HT-29 (cell line): Measurements from ENCODE around the gene GMDS. TPM values are rescaled to one million over a fixed set of nuclear protein-coding genes. Genes with fewer than 3 reads are reported as not detected.

Experiments
- DNase-seq: peaks from one replicate; pipeline ENCODE4 v3.0.0-alpha.2; 2015; ENCODE audit warnings: low spot score
- total RNA-seq: library from RNA; depleted of rRNA; stranded (reverse); fragments of >200 nt; shearing (Covaris generic); gene quantifications from 2 replicates; pipeline ENCODE4 v1.2.3, GENCODE V29; 2014

GMDS gene
- total RNA-seq, 1 experiment from 2014 or later: 37.0 TPM

DNA sequence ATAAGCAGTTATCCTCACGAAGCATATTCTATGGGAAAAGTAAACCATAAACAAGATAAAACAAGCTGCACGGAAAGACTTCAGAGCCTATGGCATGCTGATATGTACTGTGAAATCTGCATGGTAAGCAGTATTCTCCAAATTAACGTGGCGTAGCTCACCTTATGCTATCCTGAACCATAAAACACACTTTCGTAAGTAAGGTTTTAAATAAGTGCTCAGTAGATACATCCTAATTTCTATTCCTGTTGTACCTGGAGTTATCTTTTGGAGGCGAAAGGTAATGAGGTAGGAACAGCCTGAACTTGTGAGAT, 208.7 kb downstream of the GMDS start:
- DNase-seq: no peak

DNA sequence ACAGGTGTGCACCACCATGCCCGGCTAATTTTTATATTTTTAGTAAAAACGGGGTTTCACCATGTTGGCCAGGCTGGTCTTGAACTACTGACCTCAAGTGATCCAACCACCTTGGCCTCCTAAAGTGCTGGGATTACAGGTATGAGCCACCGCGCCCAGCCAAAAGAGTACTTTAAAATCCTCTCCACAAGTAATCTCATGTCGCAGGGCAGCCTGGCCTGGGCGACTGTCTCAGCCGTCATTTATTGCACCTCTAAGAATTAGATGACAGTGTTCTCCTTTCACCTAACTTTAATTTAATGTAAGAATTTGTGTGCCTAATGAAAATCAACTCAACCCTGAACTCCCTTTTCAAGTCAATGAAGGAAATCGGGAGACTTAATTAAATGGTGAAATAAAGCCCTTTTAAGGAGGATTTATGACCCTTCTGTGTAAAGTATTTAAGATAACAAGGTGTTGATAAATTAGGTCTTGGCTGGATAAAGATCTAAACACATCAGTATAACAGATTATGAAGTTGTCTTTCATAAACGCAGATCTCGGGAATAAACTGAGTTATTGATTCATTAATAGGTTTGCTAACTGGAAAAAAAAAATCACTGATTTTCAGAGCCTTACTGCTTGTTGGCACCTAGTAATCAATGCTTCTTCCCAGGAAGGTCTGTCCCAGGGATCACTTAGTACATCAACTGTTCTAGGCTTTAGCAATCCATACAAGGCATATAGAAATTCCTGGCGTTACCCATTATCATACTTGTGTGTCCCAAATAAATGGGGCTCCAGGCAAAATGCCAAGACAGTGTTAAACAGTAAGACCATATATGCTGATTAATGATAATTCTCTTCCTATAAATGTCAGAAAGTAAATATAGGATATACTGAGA, 209.3 kb downstream of the GMDS start:
- DNase-seq: no peak

DNA sequence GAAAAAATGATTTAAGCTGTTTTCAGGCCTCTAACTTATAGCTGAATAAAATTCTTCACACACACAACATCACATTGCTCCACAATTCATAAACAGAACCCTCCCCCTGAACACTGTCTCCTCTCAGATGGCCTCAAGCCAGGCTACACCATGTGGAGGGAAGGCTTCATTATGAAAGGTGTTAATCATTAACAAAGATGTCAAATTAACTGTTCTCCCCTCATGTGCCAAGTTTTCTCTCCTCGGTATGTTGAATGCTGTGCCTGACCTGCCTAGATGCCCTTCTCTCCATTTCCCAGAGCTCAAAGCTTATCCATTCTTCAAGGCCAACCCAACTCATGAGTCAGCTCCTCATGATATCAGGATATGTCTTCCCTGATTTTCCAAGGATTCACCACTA, 210.4 kb downstream of the GMDS start:
- DNase-seq: no peak

DNA sequence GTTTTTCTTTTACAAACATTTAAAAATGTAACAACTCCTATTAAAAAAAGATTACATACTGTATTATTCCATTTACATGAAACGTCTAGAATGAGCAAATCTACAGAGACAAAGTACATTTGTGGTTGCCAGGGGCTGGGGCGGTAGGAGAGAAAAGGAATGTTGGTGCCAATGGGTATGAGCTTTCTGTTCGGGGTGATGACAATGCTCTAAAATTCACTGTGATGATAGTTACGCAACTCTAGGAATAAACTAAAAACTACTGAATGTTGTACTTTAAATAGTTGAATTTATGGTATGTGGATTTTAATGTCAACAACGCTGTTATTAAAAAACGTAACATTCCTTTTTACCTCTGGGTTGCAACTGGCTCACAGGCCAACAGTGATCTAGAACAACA, 211.1 kb downstream of the GMDS start:
- no peak for DNase-seq

DNA sequence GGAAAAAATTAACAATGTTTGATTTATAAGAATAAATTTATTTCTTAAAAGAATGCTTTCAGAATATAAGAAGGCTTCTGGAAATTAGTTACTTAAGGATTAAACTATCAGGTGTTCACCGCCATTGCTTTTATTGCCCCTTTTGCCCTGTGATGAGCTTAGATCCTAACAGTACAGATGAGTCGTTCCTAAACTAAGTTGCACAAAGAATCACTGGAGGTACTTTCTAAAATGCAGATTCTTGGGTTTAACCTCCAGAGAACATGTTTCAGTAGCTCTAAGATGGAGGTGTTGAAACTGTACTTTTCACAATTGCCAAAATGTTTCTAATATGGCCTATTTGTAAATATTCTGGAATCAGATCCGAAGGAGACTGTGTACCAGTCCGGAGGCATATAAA, 211.9 kb downstream of the GMDS start:
- no peak for DNase-seq

DNA sequence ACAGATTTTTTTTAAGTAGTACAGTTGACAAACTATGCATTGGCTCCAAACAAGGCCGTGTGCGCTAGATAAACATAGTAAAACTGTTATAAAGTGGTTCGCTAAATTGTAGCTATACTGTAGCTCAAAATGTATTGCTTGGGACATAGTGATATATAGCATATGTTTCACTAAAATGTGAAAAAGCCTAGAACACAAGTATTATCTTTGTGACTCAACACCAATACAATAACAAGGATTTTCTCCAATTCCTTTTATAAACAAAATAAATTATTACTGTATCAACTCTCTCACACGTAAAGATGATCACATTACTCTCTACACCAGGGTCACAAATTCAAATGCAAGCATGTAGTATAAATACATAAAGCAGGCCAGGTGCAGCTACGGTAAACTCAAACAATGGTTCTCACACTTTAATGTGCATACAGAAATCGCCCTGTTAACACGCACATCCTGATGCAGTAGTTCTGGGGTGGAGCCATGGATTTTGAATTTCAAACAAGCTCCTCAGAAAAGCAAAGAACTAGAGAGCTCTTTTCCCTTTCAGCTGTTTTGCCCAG, 214.6 kb downstream of the GMDS start:
- no peak for DNase-seq

DNA sequence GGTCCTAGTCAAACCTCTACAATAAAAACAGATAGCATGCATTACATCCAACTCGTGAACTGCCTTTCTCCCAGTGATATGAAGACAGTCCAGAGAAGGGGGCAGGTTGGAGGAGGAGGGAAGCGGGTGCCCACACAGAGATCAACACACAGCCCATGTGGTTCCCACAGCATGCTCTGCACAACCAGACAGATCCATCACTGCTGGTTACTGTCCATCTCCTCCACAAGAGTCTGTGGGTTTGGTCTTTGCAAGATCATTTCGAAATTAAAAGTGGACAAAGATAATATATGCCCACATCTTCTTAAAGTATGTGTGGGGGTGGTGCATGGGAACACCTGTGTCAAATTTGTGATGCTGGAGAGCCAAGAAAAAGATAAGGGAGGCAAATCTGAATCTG, 215.5 kb downstream of the GMDS start:
- no peak for DNase-seq

DNA sequence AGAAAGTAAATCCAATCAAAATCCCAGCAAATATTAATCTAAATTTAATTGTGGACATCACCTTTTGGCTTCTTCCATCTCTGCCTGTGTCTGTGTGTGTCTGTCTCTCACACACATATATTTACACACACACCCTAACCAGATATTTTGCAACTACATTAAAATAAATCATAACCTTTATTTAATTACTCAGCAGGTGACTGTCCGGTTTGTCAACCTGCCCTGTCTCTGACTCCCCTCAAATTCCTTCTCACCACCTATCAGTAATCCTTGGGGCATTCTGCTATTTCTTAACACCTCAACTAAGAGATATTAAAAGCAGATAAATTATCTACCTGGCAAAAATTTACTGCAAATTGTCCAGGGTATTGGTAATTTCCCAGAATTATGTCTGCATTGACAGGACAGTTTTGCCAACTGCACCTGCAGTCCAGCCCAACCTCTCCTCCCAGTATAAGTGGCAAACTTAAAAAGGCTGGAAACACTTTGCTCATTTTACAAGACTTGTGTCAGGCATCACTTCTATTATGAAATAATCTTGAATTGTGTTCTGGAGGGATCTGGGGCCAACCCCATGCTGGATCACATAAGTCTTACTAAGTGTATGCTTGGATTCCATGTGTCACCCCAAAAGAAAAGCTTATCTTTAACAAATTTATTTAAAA, 216.1 kb downstream of the GMDS start:
- DNase-seq: no peak

DNA sequence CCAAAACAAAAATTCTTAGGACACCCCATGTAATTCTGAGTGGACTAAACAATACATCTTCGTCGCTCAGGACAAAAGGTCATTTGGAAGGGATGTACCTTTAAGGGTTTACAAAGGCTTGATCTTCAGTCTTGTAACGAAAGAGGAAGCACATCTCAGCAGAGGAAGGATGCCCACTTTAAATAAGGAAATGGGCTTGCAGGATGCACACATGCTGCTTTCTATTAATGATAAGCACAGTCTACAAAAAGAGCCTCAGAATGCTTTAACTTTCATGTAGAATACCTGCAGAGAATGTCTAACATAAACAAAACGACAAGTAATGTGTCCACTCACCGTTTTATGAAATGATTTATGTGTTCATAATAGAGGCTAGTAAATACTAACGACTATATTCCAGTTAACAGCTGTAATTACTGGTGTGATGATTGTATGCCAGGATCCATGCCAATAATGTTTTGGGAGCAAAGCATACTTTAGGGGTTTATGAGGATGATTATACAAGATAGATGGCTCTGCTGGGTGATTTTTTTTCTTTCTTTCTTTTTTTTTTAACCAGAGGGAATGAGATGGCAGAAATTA, 216.9 kb downstream of the GMDS start:
- peak; percentile 30 for DNase-seq

DNA sequence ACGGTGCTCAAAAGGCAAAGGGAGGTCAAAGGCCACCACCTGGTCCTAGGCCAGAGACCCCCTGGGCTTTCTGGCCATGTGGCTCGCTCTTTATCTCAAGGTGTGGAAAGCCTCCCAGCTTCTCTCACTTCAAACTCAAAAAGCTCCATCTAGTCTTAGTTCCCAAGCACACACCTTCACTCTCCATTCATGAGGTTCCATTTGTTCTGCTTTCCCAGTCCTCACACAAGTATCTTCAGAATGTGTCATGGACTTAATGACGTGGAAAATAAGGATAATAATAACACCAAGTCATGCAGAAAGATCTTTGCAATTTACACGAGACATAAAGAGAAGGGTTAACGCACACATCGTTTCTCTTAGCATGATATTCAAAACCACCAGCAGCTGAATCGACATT, 219.3 kb downstream of the GMDS start:
- no peak for DNase-seq

DNA sequence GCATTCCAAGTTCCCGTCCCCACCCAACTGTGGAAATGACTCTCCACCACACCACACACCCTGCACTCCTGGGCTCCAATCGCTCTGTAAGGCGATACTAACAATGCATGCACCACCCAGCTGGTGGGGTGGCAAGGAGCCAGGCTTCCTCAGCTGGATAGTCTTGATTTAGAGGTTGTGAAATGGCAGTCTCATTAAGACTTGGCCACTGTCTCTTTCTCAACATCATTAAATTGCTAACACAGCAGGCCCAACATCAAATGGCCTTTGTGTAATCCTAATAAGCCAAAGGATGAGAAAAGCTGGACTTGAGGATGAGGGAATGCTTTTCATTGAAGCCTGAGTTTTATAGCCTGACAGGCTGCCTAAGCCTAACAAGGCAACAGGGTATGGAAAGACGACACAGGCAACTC, 223.7 kb downstream of the GMDS start:
- DNase-seq: peak; percentile 92

DNA sequence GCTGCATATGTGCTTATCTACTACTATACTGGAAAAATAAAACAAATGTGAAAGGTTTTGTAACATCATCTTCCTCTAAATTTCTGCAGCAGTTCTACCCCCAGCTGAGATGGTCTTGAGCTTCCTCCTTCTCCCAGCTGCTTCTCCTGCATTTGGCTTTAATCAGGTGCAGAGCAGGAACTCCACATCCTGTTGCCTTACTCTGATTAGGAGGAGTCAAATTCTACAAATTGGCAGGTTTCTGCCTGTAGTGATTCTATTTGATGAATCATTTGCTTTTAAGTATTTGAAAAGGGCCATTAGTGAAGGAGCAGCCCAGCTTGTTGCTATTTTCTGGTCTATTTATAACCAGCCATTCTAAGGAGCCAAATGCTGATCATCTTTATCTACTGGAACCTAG, 224.5 kb downstream of the GMDS start:
- DNase-seq: peak; percentile 16

DNA sequence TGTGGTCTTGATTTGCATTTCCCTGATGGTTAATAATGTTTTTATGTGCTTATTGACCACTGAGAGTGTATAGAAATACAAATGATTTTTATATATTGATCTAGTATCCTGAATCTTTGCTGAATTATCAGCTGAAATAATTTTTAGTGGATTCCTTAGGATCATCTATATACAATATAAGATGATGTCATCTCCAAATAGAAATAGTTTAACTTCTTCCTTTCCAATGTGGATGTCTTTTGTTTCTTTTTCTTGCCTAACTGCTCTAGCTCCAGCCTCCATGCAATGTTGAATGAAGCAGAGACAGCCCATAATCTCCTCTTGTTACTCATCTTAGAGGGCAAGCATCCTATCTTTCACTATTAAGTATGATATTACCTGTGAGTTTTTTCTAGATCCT, 226.4 kb downstream of the GMDS start:
- no peak for DNase-seq

DNA sequence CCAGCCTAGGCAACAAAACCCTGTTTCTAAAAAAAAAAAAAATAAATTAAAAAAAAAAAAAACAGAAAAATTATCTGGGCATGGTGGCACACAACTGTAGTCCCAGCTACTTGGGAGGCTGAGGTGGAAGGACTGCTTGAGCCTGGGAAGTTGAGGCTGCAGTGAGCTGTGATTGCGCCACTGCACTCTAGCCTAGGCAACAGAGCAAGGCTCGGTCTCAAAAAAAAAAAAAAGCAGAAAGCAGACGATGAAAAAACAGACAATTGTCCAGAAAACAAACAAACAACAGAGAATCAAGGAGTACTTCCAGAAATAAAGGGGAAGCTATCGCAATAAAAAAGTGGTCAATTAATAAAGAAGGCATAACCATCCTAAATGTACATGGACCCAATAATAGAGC, 229.4 kb downstream of the GMDS start:
- DNase-seq: no peak

DNA sequence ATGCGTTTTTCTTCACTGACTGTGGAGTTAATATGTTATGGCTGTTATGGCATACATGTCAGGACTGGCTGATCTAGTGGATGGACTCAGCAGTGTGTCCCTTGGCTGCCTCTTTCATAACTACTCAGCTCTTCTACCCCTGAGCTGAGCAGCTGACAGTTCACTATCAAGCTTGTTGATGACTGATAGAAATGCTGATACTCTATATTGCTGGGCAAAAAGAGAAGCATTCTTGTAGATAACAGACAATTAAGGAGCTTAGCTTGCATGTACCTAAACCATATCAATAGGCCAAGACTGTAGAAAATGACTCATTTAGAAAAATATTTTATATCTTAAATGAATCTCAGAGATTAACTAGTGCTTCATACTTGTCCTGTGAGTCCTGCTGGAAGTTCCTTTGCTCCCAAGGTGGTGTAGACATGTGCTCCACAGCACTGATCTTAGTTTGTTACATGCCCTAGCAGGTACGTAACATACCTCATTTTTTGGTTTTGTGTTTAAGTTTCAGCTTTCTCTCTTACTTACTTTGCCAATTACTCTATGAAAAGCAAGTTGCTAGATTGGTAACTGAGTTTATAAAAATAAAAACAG, 236.9 kb downstream of the GMDS start:
- DNase-seq: no peak

DNA sequence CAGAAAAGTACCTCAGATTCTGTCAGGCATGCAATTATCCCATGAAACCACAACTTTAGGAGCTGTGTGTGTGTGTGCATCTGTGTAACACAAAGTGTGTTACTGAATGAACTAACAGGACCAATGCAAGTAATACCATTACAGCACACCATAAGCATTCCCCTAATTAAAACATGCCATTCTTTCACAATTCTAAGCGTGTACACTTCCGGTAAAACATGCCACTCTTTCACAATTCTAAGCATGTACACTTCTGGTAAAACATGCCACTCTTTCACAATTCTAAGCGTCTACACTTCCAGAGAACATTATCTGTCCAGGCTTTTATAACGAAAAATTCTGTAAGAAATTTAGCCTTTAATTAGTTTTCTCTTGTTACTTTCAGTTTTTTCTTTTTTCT, 238.2 kb downstream of the GMDS start:
- no peak for DNase-seq

DNA sequence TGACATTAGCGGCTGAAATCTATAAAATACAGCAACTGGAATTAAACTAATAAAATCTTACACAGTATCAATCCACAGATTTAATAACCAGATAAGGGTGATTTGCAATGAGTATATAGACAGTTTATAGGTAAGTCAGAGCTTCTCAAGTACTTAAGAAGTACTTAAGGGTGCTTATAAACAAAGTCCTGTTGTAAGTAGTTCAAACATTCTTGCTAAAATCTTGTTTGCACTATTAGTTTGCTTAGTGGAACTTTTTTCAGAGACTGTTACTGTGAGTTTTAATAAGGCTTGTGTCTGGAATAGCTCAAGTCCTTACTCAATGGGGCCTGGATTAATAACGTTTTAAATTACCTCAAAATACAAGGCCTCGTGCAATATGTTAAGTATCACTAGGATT, 240.5 kb downstream of the GMDS start:
- no peak for DNase-seq

DNA sequence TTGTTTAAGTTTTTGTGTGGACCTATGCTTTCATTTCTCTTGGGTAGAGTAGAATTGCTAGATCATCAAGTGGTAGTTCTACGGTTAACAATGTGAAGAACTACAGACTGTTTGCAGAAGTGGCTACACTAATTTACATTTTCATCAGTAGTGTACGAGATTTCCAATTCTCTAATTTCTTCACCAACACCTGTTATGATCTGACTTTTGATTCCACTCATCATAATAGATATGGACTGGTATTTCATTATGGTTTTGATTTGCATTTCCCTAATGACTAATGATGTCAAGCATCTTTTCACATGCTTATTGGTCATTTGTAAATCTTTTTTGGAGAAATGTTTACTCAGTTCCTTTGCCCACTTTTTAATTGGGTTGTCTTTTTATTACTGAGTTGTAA, 244.4 kb downstream of the GMDS start:
- DNase-seq: no peak

DNA sequence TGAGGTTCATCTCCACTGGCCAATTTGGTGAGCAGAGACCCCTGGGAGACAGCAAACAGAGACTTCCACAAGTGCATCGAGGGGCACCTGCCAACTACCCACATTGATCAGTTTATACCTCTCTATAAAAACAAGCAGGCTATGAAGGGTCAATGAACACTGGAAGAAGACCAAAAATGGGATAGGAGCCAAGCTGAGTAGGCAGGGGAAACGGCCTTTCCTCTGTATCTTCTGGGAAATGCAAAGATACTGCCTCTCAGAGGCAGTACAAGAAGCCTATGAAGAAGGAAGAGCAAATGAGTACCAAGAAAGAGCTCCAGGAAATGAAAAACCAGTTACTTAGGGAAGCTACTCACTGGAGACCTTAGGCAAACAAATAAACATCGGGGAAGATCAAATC, 247.7 kb downstream of the GMDS start:
- no peak for DNase-seq

DNA sequence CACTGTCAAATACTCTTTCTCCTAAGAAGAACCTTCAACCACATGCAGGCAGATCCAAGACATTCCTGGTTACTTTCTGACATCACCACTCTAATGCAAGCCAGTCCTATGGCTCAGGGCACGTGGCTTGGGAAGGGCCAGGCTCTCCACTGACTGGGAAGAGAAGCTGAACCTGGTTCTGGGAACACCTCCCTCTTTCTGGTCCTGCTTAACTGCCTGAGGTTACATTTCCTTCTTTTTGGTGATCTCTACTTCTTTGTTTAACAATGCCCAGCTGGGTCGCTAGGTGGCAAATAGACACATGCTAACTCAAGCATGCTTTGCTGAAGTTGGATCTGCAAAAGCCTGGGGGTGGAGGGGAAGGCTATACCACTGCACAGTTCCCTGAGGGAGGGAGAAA, 249.8 kb downstream of the GMDS start:
- DNase-seq: no peak

DNA sequence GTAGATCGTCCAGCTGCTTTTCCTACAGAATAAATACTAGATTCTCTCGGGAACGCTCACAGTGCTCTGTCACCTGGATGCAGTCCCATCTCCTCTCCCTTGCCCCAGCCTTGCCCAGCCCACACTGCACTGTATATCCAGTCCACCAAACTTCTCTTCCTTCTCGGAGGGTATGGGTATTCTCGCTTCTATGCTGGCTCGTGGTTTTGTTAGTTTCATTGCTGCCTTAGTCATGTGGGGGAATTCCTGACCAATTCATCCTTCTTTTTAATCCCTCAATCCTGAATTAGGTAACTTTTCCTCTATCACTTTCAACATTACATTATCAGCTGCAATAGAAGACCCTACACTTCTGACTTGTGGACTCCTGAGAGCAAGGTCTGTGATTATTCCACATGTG, 252.4 kb downstream of the GMDS start:
- no peak for DNase-seq

DNA sequence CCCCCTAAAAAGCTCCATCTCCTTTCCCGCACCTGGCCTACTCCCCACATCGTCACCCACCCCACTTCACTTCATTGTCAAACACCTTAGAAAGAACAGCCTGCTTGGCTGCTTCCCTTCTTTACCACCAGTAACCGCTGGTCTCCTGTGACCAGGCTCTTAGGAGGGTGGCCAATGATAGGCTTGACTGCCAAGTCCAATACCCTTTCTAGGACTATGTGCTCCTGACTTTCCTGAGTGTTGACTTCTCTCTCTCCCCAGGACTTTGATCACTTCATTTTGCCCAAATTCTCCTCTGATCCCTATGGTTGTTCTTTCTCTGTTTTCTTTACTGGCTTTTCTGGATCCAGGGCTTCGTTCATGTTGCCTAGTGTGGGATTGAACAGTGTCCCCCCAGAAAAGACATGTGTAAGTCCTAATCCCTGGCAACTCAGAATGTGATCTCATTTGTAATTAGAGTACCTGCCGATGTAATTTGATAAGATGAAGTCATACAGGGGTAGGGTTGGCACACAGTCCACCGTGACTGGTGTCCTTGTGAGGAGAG, 254.0 kb downstream of the GMDS start:
- DNase-seq: no peak
